Endothelial cell of umbilical vein (primary cell): ENCODE data around the gene ADCY5. TPM values are rescaled to one million over a fixed set of nuclear protein-coding genes. Genes with fewer than 3 reads are reported as not detected.

ENCODE experiments used
- BruUV-seq: library from RNA; stranded (reverse); fragments of 400-500 nt; replicated peaks from 2 replicates; lab custom pipeline; 2021; lab: Mats Ljungman, UMichigan
- CTCF ChIA-PET: fragments of 300-600, 350-600 bp; sonication (Branson Sonifier 250); formaldehyde crosslinking; loops from one replicate; lab custom pipeline; 2021; ENCODE audit warnings: antibody characterized with exemption, inconsistent platforms; lab: Charles Lee
- POLR2A ChIA-PET: fragments of 300-600, 350-600 bp; sonication (Branson Sonifier 250); formaldehyde crosslinking; loops from one replicate; lab custom pipeline; 2021; ENCODE audit warnings: antibody characterized with exemption, inconsistent platforms; lab: Charles Lee
- DNase-seq: peaks from one replicate; pipeline ENCODE4 v3.0.0-alpha.2; 2011; ENCODE audit warnings: low read depth, low spot score
- FAIRE-seq: peaks from 2 replicates; lab custom pipeline; 2011; peaks lifted over from hg19 to GRCh38; lab: Jason Lieb, UNC
- H2AFZ ChIP-seq: 2 replicates; pipeline ENCODE4 v1.6.0; 2012; ENCODE audit warnings: low read depth, low read length, control low read depth, inconsistent platforms
- H3K27ac ChIP-seq: 2 replicates; pipeline ENCODE4 v1.5.1; 2011; ENCODE audit warnings: low read depth, mild to moderate bottlenecking, control low read depth, low read length, moderate library complexity; ENCODE audit not compliant: insufficient read depth
- H3K27me3 ChIP-seq, 2 experiments: 2 replicates each; pipeline versions ENCODE4 v1.6.0 to v1.6.1; 2011; ENCODE audit warnings: low read length in 2 of 2, mixed read lengths in 1 of 2; ENCODE audit not compliant: control insufficient read depth in 2 of 2, insufficient read depth in 2 of 2
- H3K36me3 ChIP-seq, 2 experiments: 2 replicates in 1 of 2; 3 replicates in 1 of 2; pipeline ENCODE4 v1.5.1; 2011; ENCODE audit warnings: low read length in 2 of 2, mild to moderate bottlenecking in 1 of 2, moderate library complexity in 1 of 2; ENCODE audit not compliant: control insufficient read depth in 2 of 2, insufficient read depth in 2 of 2; ENCODE audit errors: extremely low read depth in 1 of 2
- H3K4me1 ChIP-seq: 3 replicates; pipeline ENCODE4 v1.5.1; 2011; ENCODE audit warnings: mild to moderate bottlenecking, low read length; ENCODE audit not compliant: control insufficient read depth, insufficient read depth; ENCODE audit errors: extremely low read depth
- H3K4me2 ChIP-seq: 2 replicates; pipeline ENCODE4 v1.6.1; 2011; ENCODE audit warnings: low read length, control low read depth, mixed read lengths; ENCODE audit not compliant: insufficient read depth
- H3K4me3 ChIP-seq, 3 experiments: fragments of 200-600 bp in 1 of 3; sonication (generic), shearing (Covaris generic) in 1 of 3; replicated peaks in 1 of 3; 2 replicates each; pipeline ENCODE4 v1.5.1; 2011 to 2016; ENCODE audit warnings: control low read depth in 3 of 3, low read length in 3 of 3, mild to moderate bottlenecking in 2 of 3, inconsistent platforms in 1 of 3, low read depth in 1 of 3, moderate library complexity in 1 of 3; ENCODE audit not compliant: insufficient read depth in 1 of 3
- H3K79me2 ChIP-seq: 2 replicates; pipeline ENCODE4 v1.6.0; 2012; ENCODE audit warnings: low read length, inconsistent platforms; ENCODE audit not compliant: control insufficient read depth, insufficient read depth
- H3K9ac ChIP-seq: replicated peaks from 2 replicates; pipeline ENCODE3; 2011; ENCODE audit warnings: low read length, control low read depth; ENCODE audit not compliant: insufficient read depth; ENCODE audit errors: extremely low read depth
- H3K9me1 ChIP-seq: replicated peaks from 3 replicates; pipeline ENCODE4 v1.6.0; 2011; ENCODE audit warnings: mild to moderate bottlenecking, low read length; ENCODE audit not compliant: control insufficient read depth, insufficient read depth; ENCODE audit errors: extremely low read depth
- H3K9me3 ChIP-seq: replicated peaks from 2 replicates; pipeline ENCODE4 v1.5.1; 2012; ENCODE audit warnings: low read length, inconsistent platforms; ENCODE audit not compliant: control insufficient read depth, insufficient read depth
- H4K20me1 ChIP-seq: replicated peaks from 2 replicates; pipeline ENCODE3; 2011; ENCODE audit warnings: mild to moderate bottlenecking, low read length; ENCODE audit not compliant: control insufficient read depth, insufficient read depth; ENCODE audit errors: extremely low read depth
- EZH2 ChIP-seq: IDR thresholded peaks from 2 replicates; pipeline ENCODE4 v1.6.1; 2012; ENCODE audit warnings: borderline replicate concordance, low read depth, mild to moderate bottlenecking, moderate library complexity, low read length, inconsistent platforms; ENCODE audit not compliant: severe bottlenecking
- FOS ChIP-seq: IDR thresholded peaks from 2 replicates; pipeline ENCODE4 v1.6.1; 2011; ENCODE audit warnings: mild to moderate bottlenecking, low read length, moderate library complexity, borderline replicate concordance; ENCODE audit not compliant: insufficient read depth
- GATA2 ChIP-seq: IDR thresholded peaks from 2 replicates; pipeline ENCODE4 v1.7.0; 2011; ENCODE audit warnings: low read depth, mild to moderate bottlenecking, moderate library complexity, mixed read lengths, low read length; ENCODE audit not compliant: insufficient read length, insufficient read depth
- JUN ChIP-seq: IDR thresholded peaks from 2 replicates; pipeline ENCODE4 v1.6.1; 2011; ENCODE audit warnings: borderline replicate concordance, low read depth; ENCODE audit not compliant: insufficient read length, insufficient read depth
- MYC ChIP-seq: IDR thresholded peaks from one replicate; pipeline ENCODE4 v1.6.1; 2011; ENCODE audit warnings: mild to moderate bottlenecking, low read depth, low read length
- POLR2A ChIP-seq: IDR thresholded peaks from 2 replicates; pipeline ENCODE4 v1.6.1; 2012; ENCODE audit warnings: low read depth, mild to moderate bottlenecking, control low read depth, low read length
- POLR2AphosphoS5 ChIP-seq: IDR thresholded peaks from 2 replicates; pipeline ENCODE4 v1.6.1; 2012; ENCODE audit warnings: low read depth, mild to moderate bottlenecking, control low read depth, low read length, moderate library complexity; ENCODE audit not compliant: insufficient read depth
- dilution Hi-C: fragments of 300-500 bp; cut with MboI; formaldehyde crosslinking; loops from one replicate; pipeline ENCODE4 v1.15.0; 2019; ENCODE audit warnings: low sequenced_read_pairs; ENCODE audit not compliant: extremely low pct_ligation_motif_present
- intact Hi-C: fragments of 100-400 bp; cut with micrococcal nuclease; formaldehyde crosslinking; loops from one replicate; pipeline ENCODE4 v1.10.0; 2022
- polyA plus RNA-seq, 4 experiments: library from polyadenylated mRNA; depleted of rRNA in 3 of 4; stranded (reverse) in 3 of 4; unstranded in 1 of 4; fragments of >200 nt; gene quantifications; 2 replicates each; pipeline versions ENCODE4 v1.2.1 to v1.2.3, GENCODE V29; 2011 to 2012; ENCODE audit warnings: missing spikeins in 1 of 4
- total RNA-seq: library from RNA; stranded (reverse); gene quantifications from 2 replicates; pipeline ENCODE4 v1.2.3, GENCODE V29; 2021
- TF ChIP-seq, protein P1 (sequence below): IDR thresholded peaks from 2 replicates; pipeline ENCODE4 v1.6.1; 2011; ENCODE audit not compliant: insufficient read depth, insufficient read length
- TF ChIP-seq, protein P2 (sequence below), 2 donors: IDR thresholded peaks; 1 replicate in 1 of 2; 2 replicates in 1 of 2; pipeline ENCODE4 v1.5.1; 2011; ENCODE audit warnings: low read length in 2 of 2, mild to moderate bottlenecking in 2 of 2, moderate library complexity in 2 of 2, control low read depth in 1 of 2, inconsistent platforms in 1 of 2, low read depth in 1 of 2; ENCODE audit not compliant: insufficient read depth in 1 of 2; ENCODE audit errors: extremely low read depth in 1 of 2

ADCY5 gene
- total and polyA plus RNA-seq, 2 donors (not counting 3 experiments of a cell fraction or from before 2014, with no cell fraction given) = 0.01 TPM; not detected in 1

DNA sequence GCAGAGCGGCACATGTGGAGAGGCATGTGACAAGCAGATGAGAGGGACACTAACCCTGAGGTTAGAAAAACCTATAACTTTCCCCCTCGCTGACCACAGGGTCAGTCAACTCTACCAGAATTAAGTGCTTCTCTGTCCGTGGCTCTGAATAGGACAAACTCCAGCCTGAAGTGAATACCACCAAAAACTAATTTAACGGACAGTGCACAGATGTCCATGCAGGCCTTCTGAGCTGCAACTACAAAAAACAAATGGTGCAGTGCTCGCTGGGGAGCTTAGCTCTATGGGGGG, 59.3 kb downstream of the ADCY5 start:
- intact Hi-C loops = no loop called here
- Histone ChIP-seq H3K4me1 (no peaks in the 10 kb centered on the region), H3K9me3 (no peaks in the 10 kb centered on the region), H3K79me2 (no peaks in the 10 kb centered on the region), H3K36me3 (no peaks in the 10 kb centered on the region), H4K20me1 (no peaks in the 10 kb centered on the region), H2AFZ (no peak overlapping the region), H3K4me3 (no peak overlapping the region), H3K27ac (no peak overlapping the region), H3K9ac (no peak overlapping the region), H3K9me1 (no peaks in the 10 kb centered on the region), H3K27me3 (peaks cover 0 to 6% of the 10 kb centered on the region in 2 experiments), H3K4me2 (no peak overlapping the region)
- BruUV-seq = no TSS peak
- TF ChIP-seq JUN = no peak
- TF ChIP-seq POLR2A = no peak
- TF ChIP-seq FOS = no peak
- TF ChIP-seq EZH2 = no peak
- TF ChIP-seq, protein P1, sequence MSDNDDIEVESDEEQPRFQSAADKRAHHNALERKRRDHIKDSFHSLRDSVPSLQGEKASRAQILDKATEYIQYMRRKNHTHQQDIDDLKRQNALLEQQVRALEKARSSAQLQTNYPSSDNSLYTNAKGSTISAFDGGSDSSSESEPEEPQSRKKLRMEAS = no peak
- TF ChIP-seq, protein P2, sequence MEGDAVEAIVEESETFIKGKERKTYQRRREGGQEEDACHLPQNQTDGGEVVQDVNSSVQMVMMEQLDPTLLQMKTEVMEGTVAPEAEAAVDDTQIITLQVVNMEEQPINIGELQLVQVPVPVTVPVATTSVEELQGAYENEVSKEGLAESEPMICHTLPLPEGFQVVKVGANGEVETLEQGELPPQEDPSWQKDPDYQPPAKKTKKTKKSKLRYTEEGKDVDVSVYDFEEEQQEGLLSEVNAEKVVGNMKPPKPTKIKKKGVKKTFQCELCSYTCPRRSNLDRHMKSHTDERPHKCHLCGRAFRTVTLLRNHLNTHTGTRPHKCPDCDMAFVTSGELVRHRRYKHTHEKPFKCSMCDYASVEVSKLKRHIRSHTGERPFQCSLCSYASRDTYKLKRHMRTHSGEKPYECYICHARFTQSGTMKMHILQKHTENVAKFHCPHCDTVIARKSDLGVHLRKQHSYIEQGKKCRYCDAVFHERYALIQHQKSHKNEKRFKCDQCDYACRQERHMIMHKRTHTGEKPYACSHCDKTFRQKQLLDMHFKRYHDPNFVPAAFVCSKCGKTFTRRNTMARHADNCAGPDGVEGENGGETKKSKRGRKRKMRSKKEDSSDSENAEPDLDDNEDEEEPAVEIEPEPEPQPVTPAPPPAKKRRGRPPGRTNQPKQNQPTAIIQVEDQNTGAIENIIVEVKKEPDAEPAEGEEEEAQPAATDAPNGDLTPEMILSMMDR (IDR thresholded peaks at IDR 0.05; ENCODE audit: extremely low read depth in 1 of 2, insufficient read depth in 1 of 2, low read depth in 1 of 2, low read length in 2 of 2) = no peak
- TF ChIP-seq GATA2 = no peak
- TF ChIP-seq POLR2AphosphoS5 = no peak
- TF ChIP-seq MYC = no peak
- CTCF ChIA-PET = no interaction called here
- DNase-seq (no peak), FAIRE-seq (no peak)
- POLR2A ChIA-PET = no interaction called here
- dilution Hi-C loops = no loop called here
